Bronchial epithelial cell (primary cell): ENCODE results near the gene EOGT. TPM values are rescaled to one million over a fixed set of nuclear protein-coding genes. Genes with fewer than 3 reads are reported as not detected.
A peak's percentile ranks its signal among the peaks of the same experiment; 100 is the strongest.

ENCODE experiments used
- DNase-seq: peaks from one replicate; pipeline ENCODE4 v3.0.0-alpha.2; 2010; ENCODE audit warnings: low read depth
- FAIRE-seq: peaks from 2 replicates; lab custom pipeline; 2011; peaks lifted over from hg19 to GRCh38; lab: Jason Lieb, UNC
- H3K27me3 ChIP-seq: 2 replicates; pipeline ENCODE4 v1.5.1; 2011; ENCODE audit warnings: low read length; ENCODE audit not compliant: control insufficient read depth, insufficient read depth
- H3K36me3 ChIP-seq: 2 replicates; pipeline ENCODE4 v1.5.1; 2011; ENCODE audit warnings: low read length; ENCODE audit not compliant: control insufficient read depth, insufficient read depth
- H3K4me3 ChIP-seq: 2 replicates; pipeline ENCODE4 v1.5.1; 2011; ENCODE audit warnings: mild to moderate bottlenecking, low read depth, low read length, control low read depth
- total RNA-seq: library from RNA; depleted of rRNA; stranded (reverse); fragments of >200 nt; gene quantifications from 2 replicates; pipeline ENCODE4 v1.2.1, GENCODE V29; 2014
- TF ChIP-seq, protein P1 (sequence below): IDR thresholded peaks from 2 replicates; pipeline ENCODE4 v1.5.1; 2011; ENCODE audit warnings: mild to moderate bottlenecking, moderate library complexity, low read length, control low read depth, inconsistent platforms; ENCODE audit not compliant: insufficient read depth, severe bottlenecking

The EOGT gene
- total RNA-seq, 1 donor from 2014 or later: 33.2 TPM

DNA sequence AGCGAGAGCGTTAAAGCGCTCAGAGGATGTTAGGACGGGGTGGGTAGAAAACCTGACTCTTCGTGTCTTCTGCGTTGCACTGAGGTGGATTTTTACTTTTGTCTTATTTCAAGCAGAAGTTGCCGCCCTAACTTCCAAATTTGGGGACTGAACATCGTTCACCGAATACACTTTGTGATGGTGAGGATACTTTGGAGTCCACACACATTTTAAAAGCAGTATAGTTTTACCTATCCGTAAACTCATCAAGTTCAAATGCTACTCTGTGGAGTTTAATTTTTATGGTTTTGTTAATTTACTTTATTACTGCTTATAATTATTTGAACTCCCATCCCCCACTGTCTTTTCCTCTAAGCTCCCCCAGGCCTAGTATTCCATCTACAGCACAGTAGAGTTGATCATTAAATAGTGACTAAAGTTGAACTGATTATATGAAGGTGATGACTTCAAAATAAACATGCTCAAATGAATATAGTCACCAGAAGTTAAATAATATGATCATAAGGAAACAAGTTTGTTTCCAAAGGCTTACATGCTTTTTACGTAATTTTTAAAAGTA is 617 bp upstream of the EOGT start:
- TF ChIP-seq, protein P1, sequence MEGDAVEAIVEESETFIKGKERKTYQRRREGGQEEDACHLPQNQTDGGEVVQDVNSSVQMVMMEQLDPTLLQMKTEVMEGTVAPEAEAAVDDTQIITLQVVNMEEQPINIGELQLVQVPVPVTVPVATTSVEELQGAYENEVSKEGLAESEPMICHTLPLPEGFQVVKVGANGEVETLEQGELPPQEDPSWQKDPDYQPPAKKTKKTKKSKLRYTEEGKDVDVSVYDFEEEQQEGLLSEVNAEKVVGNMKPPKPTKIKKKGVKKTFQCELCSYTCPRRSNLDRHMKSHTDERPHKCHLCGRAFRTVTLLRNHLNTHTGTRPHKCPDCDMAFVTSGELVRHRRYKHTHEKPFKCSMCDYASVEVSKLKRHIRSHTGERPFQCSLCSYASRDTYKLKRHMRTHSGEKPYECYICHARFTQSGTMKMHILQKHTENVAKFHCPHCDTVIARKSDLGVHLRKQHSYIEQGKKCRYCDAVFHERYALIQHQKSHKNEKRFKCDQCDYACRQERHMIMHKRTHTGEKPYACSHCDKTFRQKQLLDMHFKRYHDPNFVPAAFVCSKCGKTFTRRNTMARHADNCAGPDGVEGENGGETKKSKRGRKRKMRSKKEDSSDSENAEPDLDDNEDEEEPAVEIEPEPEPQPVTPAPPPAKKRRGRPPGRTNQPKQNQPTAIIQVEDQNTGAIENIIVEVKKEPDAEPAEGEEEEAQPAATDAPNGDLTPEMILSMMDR: no peak
- DNase-seq (peak; percentile 13), FAIRE-seq (no peak)
- H3K36me3 ChIP-seq: peaks cover 2% of the 10 kb centered on the region
- H3K27me3 ChIP-seq: no peaks in the 10 kb centered on the region
- peak overlapping the region; percentile 69 for H3K4me3 ChIP-seq

DNA sequence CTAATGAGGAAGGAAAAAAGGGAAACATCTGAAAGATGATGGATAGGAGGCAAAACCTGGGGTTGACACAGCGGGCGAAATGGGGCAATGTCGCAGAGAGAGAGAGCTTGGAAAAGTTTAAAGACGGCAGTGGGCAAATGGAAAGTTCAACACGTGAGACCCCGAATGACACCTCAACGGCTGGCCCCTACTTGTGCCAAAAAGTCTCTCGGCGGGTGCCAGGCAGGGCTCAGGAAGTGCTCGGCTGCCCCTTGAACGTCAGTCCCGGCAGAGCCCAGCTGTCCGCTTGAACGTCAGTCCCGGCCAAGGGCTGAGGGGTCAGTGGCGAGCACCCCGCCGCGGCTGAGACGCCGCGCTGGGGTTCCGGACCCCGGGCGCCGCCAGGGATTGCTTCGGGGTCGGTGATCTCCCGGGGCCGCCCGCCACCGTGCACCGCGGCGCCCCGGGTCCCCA is 658 bp downstream of the EOGT start:
- no peak for FAIRE-seq

DNA sequence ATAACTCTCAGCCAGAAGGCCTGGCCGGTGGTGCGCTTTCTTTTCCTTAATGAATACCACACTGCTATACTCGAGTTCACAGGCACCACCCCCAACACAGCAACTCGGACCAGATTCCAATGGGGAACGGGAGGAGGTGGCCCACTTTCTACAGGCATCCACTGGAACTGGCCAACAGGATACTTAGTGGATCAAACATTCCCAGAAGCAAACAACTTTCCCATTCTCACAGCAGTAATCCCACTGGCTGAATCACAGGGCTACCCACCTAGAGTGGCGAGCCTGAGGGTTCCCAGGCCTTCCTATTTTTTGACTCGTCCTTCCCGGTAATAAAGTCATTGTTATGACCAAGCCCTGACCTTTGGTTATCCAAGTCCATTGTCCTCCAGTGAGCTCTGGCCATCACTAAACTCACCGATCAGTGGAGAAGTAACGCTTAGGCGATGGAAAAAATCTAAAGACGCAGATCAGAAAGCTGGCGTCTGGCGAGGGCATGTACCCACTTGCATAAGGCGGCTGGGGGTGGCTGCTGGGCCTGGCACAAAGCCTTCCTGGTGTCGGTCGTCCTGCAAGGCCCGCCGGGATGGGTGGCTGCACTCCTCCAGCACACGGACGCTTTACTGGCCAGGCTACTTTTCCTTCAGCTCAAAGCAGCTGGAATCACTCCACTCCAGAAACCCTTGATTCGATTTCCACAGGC is 1.2 kb downstream of the EOGT start:
- Histone ChIP-seq H3K4me3 (peak overlapping the region; percentile 69), H3K36me3 (peaks cover 6% of the 10 kb centered on the region), H3K27me3 (no peaks in the 10 kb centered on the region)
- TF ChIP-seq, protein P1: no peak
- peak; percentile 82 for DNase-seq
- no peak for FAIRE-seq

More for the DNA sequence above, 658 bp downstream of the EOGT start:
- H3K36me3 ChIP-seq: peaks cover 6% of the 10 kb centered on the region
- DNase-seq: peak; percentile 13
- peak overlapping the region; percentile 69 for H3K4me3 ChIP-seq
- TF ChIP-seq, protein P1: peak; percentile 1
- H3K27me3 ChIP-seq: no peaks in the 10 kb centered on the region

DNA sequence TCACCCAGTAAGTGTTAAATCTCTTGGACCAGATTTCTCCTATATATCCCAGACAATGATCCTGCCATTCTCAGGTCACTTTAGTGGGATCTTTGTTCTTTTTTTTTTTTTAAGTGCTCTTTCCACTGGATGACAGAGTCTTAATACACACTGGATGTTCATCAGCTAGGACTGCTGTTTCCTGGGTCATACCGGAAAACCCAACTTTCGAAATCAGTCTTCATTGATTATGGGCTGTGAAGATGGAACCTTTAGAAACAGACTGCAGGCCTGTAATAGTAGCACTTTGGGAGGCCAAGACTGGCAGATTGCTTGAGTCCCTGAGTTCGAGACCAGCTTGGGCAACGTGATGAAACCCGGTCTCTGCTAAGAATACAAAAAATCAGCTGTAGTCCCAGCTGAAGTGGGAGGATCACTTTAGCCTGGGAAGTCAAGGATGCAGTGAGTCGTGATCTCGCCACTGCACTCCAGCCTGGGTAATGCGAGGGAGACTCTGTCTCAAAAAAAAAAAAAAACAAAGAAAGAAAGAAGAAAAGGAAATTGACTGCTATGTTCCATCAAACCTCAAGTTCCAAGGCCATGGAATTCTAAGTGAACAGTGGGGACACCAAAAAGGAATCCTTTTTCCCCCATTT is 2.3 kb downstream of the EOGT start:
- Histone ChIP-seq H3K4me3 (no peak overlapping the region), H3K27me3 (no peaks in the 10 kb centered on the region), H3K36me3 (peaks cover 6% of the 10 kb centered on the region)
- FAIRE-seq (no peak), DNase-seq (peak; percentile 21)
- TF ChIP-seq, protein P1: no peak

DNA sequence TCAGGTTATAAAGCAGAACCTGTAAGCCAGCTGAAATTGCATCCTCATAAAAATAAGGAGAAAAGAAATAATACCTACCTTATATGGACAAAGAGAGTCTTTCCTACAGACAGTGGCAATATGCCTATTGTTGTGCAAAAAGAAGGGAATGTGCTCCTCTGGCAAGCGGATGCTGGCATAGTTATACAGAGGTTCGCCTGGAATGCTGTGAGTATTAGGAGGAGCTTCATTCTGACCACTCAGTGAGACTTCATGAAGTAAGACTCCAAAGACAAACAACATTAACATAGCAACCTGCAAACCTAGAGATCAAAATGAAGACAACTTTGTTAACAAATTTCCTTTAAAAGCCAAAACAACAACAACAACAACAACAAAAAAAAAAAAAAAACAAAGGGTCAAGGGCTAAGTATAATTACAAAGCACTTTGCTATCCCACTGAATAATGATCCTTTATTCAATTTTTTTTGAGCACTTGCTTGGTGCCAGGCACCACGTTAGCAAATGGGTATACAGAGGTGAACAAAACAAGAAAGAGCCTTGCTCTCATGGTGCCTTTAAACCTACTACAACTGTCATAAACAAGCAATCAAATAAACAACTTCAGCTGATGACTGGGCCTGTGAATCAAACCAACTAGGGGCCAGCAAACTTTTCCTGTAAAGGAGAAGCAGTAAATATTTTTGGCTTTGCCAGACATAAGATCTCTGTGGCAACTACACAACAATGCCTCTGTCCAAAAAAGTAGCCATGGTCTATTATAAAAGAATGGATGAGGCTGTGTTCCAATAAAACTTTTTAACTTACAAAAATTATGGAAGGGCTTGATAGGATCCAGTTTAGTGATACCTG is 3.7 kb downstream of the EOGT start:
- no peaks in the 10 kb centered on the region for H3K27me3 ChIP-seq
- H3K4me3 ChIP-seq: no peak overlapping the region
- no peak for FAIRE-seq
- TF ChIP-seq, protein P1: no peak
- H3K36me3 ChIP-seq: peaks cover 8% of the 10 kb centered on the region
- no peak for DNase-seq
